Osteocyte (in vitro differentiated cells): ENCODE measurements around the gene RBM33. TPM values are rescaled to one million over a fixed set of nuclear protein-coding genes. Genes with fewer than 3 reads are reported as not detected.
A peak's percentile ranks its signal among the peaks of the same experiment; 100 is the strongest.

Experiments used
- DNase-seq: peaks from one replicate; pipeline ENCODE4 v3.0.0; 2021; ENCODE audit warnings: mixed read lengths; ENCODE audit not compliant: unreplicated experiment; ENCODE audit errors: extremely low spot score
- H3K27ac Mint-ChIP-seq: one replicate; pipeline ENCODE4 v1.8.0; 2021; ENCODE audit warnings: mild to moderate bottlenecking, mixed read lengths; ENCODE audit not compliant: unreplicated experiment
- H3K27me3 Mint-ChIP-seq: one replicate; pipeline ENCODE4 v1.8.0; 2021; ENCODE audit warnings: mixed read lengths; ENCODE audit not compliant: unreplicated experiment
- H3K36me3 Mint-ChIP-seq: one replicate; pipeline ENCODE4 v1.8.0; 2021; ENCODE audit warnings: mixed read lengths; ENCODE audit not compliant: unreplicated experiment
- H3K4me1 Mint-ChIP-seq: one replicate; pipeline ENCODE4 v1.8.0; 2021; ENCODE audit warnings: mixed read lengths; ENCODE audit not compliant: unreplicated experiment
- H3K4me3 Mint-ChIP-seq: one replicate; pipeline ENCODE4 v1.8.0; 2021; ENCODE audit warnings: mild to moderate bottlenecking, moderate library complexity, mixed read lengths; ENCODE audit not compliant: unreplicated experiment
- H3K9me3 Mint-ChIP-seq: one replicate; pipeline ENCODE4 v1.8.0; 2021; ENCODE audit warnings: mixed read lengths; ENCODE audit not compliant: unreplicated experiment
- total RNA-seq: library from RNA; stranded (reverse); gene quantifications from 2 replicates; pipeline ENCODE4 v1.2.1, GENCODE V29; 2021
- TF ChIP-seq, protein P1 (sequence below): fragments of 200-600 bp; sonication (generic); IDR thresholded peaks from 2 replicates; pipeline ENCODE4 v1.5.0; 2021; ENCODE audit warnings: antibody characterized with exemption, mild to moderate bottlenecking, moderate library complexity

The RBM33 gene
- total RNA-seq, 1 donor from 2014 or later: 52.4 TPM

GRCh38 chr7:155781433-155781832 lies 137.0 kb downstream of the RBM33 start:
- no peak overlapping the region for H3K27ac Mint-ChIP-seq
- H3K27me3 Mint-ChIP-seq: no peaks in the 10 kb centered on the region
- H3K36me3 Mint-ChIP-seq: peaks cover 48% of the 10 kb centered on the region
- no peaks in the 10 kb centered on the region for H3K4me1 Mint-ChIP-seq
- H3K9me3 Mint-ChIP-seq: no peaks in the 10 kb centered on the region
- DNase-seq: no peak
- no peak overlapping the region for H3K4me3 Mint-ChIP-seq
- TF ChIP-seq, protein P1, sequence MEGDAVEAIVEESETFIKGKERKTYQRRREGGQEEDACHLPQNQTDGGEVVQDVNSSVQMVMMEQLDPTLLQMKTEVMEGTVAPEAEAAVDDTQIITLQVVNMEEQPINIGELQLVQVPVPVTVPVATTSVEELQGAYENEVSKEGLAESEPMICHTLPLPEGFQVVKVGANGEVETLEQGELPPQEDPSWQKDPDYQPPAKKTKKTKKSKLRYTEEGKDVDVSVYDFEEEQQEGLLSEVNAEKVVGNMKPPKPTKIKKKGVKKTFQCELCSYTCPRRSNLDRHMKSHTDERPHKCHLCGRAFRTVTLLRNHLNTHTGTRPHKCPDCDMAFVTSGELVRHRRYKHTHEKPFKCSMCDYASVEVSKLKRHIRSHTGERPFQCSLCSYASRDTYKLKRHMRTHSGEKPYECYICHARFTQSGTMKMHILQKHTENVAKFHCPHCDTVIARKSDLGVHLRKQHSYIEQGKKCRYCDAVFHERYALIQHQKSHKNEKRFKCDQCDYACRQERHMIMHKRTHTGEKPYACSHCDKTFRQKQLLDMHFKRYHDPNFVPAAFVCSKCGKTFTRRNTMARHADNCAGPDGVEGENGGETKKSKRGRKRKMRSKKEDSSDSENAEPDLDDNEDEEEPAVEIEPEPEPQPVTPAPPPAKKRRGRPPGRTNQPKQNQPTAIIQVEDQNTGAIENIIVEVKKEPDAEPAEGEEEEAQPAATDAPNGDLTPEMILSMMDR: no peak

DNA sequence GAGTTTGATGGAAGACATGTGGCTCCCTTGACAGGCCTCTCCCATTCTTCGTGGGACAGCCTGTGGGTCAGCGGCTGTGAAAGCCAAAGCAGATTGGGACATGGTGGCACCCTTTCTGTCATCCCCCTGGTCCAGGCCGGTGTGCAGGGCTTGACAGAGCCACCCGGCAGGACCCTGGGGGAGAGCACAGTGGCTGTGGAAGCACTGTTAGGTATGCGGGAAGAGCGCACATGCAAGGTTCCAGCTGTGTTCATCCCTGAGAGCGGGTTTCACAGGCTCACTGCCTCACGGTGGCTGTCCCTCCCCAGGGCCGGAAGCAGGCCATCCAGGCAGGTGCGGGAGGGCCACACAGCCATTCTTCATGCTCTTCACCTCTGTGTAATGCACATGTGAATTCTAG lies 138.0 kb downstream of the RBM33 start:
- no peaks in the 10 kb centered on the region for H3K27me3 Mint-ChIP-seq
- H3K4me3 Mint-ChIP-seq: no peak overlapping the region
- TF ChIP-seq, protein P1: no peak
- H3K27ac Mint-ChIP-seq: no peak overlapping the region
- no peak for DNase-seq
- H3K9me3 Mint-ChIP-seq: no peaks in the 10 kb centered on the region
- no peaks in the 10 kb centered on the region for H3K4me1 Mint-ChIP-seq
- peaks cover 48% of the 10 kb centered on the region for H3K36me3 Mint-ChIP-seq

GRCh38 chr7:155785536-155785935 lies 141.1 kb downstream of the RBM33 start:
- no peaks in the 10 kb centered on the region for H3K27me3 Mint-ChIP-seq
- no peaks in the 10 kb centered on the region for H3K9me3 Mint-ChIP-seq
- no peak overlapping the region for H3K27ac Mint-ChIP-seq
- H3K36me3 Mint-ChIP-seq: peaks cover 28% of the 10 kb centered on the region
- TF ChIP-seq, protein P1: no peak
- no peak for DNase-seq
- no peak overlapping the region for H3K4me3 Mint-ChIP-seq
- peaks cover 5% of the 10 kb centered on the region for H3K4me1 Mint-ChIP-seq

DNA sequence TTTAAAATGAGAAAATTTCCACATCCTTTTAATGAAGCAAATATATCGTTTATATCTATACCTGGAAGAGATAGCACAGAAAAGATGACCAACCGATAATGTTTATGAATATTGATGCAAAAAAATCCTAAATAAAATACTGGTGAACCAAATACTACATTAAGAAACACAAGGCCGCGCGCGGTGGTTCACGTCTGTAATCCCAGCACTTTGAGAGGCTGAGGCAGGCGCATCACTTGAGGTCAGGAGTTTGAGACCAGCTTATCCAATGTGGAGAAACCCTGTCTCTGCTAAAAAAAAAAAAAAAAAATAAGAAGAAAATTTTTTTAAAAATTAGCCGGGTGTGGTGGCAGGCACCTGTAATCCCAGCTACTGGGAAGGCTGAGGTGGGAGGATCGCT lies 142.0 kb downstream of the RBM33 start:
- H3K27ac Mint-ChIP-seq: no peak overlapping the region
- H3K27me3 Mint-ChIP-seq: no peaks in the 10 kb centered on the region
- TF ChIP-seq, protein P1: no peak
- peaks cover 5% of the 10 kb centered on the region for H3K4me1 Mint-ChIP-seq
- H3K36me3 Mint-ChIP-seq: peaks cover 20% of the 10 kb centered on the region
- H3K4me3 Mint-ChIP-seq: peak overlapping the region; percentile 55
- no peak for DNase-seq
- no peaks in the 10 kb centered on the region for H3K9me3 Mint-ChIP-seq

DNA sequence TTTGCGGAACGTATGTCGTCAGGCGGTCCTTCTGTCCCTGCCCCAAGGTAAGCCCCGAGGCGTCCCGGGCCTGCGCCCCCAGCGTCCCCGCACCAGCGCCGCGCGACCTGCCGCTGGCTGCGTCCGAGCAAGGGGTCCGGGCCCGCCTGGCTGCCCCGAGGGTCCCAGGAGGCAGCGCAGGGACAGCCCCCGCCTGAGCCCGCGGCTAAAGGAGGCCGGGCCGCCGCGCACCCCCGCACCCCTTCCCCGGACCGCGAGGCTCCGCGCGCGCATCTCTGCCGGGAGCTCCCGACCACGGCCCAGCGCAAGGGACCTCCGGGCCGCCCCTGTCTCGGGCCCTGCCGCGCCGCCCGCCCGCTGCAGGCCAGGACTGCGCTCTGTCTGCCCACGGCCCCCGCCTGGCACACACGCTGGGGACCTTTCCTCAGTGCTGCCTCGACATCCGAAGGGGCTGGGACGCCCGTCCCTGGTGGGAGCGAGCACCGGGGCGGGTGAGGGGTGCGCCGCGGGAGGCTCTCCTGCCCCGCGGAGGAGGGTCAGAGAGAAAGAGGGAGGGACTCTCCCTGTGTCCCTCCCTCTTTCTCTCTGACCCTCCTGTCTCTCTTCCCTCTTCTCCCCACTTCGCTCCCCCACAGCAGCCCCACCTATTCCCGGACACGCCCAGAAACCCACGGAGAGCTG lies 142.8 kb downstream of the RBM33 start:
- Mint-ChIP-seq H3K27ac (no peak overlapping the region), H3K9me3 (no peaks in the 10 kb centered on the region), H3K4me3 (peak overlapping the region; percentile 78), H3K4me1 (peaks cover 5% of the 10 kb centered on the region), H3K27me3 (no peaks in the 10 kb centered on the region), H3K36me3 (peaks cover 13% of the 10 kb centered on the region)
- no peak for DNase-seq
- TF ChIP-seq, protein P1: no peak
